K562 (cell line): ENCODE data around the gene ITGB5. TPM values are rescaled to one million over a fixed set of nuclear protein-coding genes. Genes with fewer than 3 reads are reported as not detected.

Experiments
- ATAC-seq: fragments of 200-7000 bp; cut with Tn5 transposase; 3 replicates; pipeline ENCODE4 v1.9.1; 2020; ENCODE audit warnings: moderate library complexity
- BruUV-seq: library from RNA; stranded (reverse); fragments of 400-500 nt; replicated peaks from 2 replicates; lab custom pipeline; 2021; lab: Mats Ljungman, UMichigan
- CTCF ChIA-PET: fragments of 300-600 bp; formaldehyde crosslinking; extraction: SDS; loops from one replicate; lab custom pipeline; 2021; ENCODE audit warnings: low intra/inter-chr PET ratio; lab: Yijun Ruan, JAX
- POLR2A ChIA-PET: fragments of 300-600, 350-650 bp; sonication (Branson Sonifier 250); formaldehyde crosslinking; extraction: SDS; loops from one replicate; lab custom pipeline; 2021; ENCODE audit warnings: antibody characterized with exemption, inconsistent platforms; lab: Yijun Ruan, JAX
- DNase-seq, 4 experiments: peaks; one replicate each; pipeline versions ENCODE4 v3.0.0 to v3.0.0-alpha.2; 2011 to 2018; ENCODE audit warnings: low spot score in 3 of 4, mixed read lengths in 3 of 4; ENCODE audit errors: extremely low read depth in 1 of 4
- FAIRE-seq: peaks from 2 replicates; lab custom pipeline; 2011; peaks lifted over from hg19 to GRCh38; lab: Jason Lieb, UNC
- H2AFZ ChIP-seq: 2 replicates; pipeline ENCODE4 v1.6.0; 2011; ENCODE audit warnings: low read depth, low read length, control low read depth, inconsistent platforms
- H3K27ac ChIP-seq: fragments of 200-600 bp; 3 replicates; pipeline ENCODE4 v1.8.0; 2011; ENCODE audit warnings: low read depth, mild to moderate bottlenecking, control low read depth, inconsistent platforms, low read length, moderate library complexity, mixed read lengths; ENCODE audit errors: extremely low read depth
- H3K27me3 ChIP-seq, 2 experiments: fragments of 300-600 bp in 1 of 2; 2 replicates in 1 of 2; 3 replicates in 1 of 2; pipeline versions ENCODE4 v1.6.0 to v1.8.0; 2011; ENCODE audit warnings: inconsistent platforms in 2 of 2, low read length in 2 of 2, mild to moderate bottlenecking in 1 of 2, mixed read lengths in 1 of 2, moderate library complexity in 1 of 2; ENCODE audit not compliant: control insufficient read depth in 2 of 2, insufficient read depth in 2 of 2
- H3K36me3 ChIP-seq: fragments of 300-600 bp; 3 replicates; pipeline ENCODE4 v1.8.0; 2011; ENCODE audit warnings: mild to moderate bottlenecking, low read length, inconsistent platforms; ENCODE audit not compliant: control insufficient read depth, insufficient read depth
- H3K4me1 ChIP-seq, 2 experiments: fragments of 200-600 bp in 1 of 2; replicated peaks in 1 of 2; 2 replicates in 1 of 2; 3 replicates in 1 of 2; pipeline versions ENCODE4 v1.5.1 to v1.8.0; 2011; ENCODE audit warnings: inconsistent platforms in 2 of 2, low read length in 2 of 2, mild to moderate bottlenecking in 1 of 2, mixed read lengths in 1 of 2, moderate library complexity in 1 of 2; ENCODE audit not compliant: control insufficient read depth in 2 of 2, insufficient read depth in 2 of 2
- H3K4me2 ChIP-seq: 2 replicates; pipeline ENCODE4 v1.6.1; 2011; ENCODE audit warnings: low read length, control low read depth, inconsistent platforms, mixed read lengths; ENCODE audit not compliant: insufficient read depth
- H3K4me3 ChIP-seq: fragments of 200-600 bp; sonication (generic), shearing (Covaris generic); 2 replicates; pipeline ENCODE4 v1.5.1; 2016; ENCODE audit warnings: control low read depth, inconsistent platforms
- H3K79me2 ChIP-seq: fragments of 200-600 bp; 3 replicates; pipeline ENCODE4 v1.8.0; 2011; ENCODE audit warnings: low read length, inconsistent platforms; ENCODE audit not compliant: control insufficient read depth, insufficient read depth
- H3K9ac ChIP-seq, 2 experiments: 2 replicates each; pipeline versions ENCODE4 v1.6.0 to v1.6.1; 2011; ENCODE audit warnings: low read depth in 2 of 2, low read length in 2 of 2, control low read depth in 1 of 2, inconsistent platforms in 1 of 2, mild to moderate bottlenecking in 1 of 2, mixed read lengths in 1 of 2; ENCODE audit not compliant: insufficient read depth in 1 of 2
- H3K9me1 ChIP-seq: one replicate; pipeline ENCODE4 v1.6.0; 2011; ENCODE audit warnings: inconsistent platforms, mild to moderate bottlenecking, low read length, moderate library complexity; ENCODE audit not compliant: control insufficient read depth, insufficient read depth
- H3K9me3 ChIP-seq: replicated peaks from 2 replicates; pipeline ENCODE4 v1.5.1; 2011; ENCODE audit warnings: low read depth, low read length, inconsistent platforms; ENCODE audit not compliant: control insufficient read depth, insufficient read depth
- H4K20me1 ChIP-seq: replicated peaks from 2 replicates; pipeline ENCODE4 v1.6.1; 2011; ENCODE audit warnings: low read length, inconsistent platforms, mixed read lengths; ENCODE audit not compliant: control insufficient read depth, insufficient read depth
- KHSRP ChIP-seq: fragments of 450-650 bp; IDR thresholded peaks from 2 replicates; pipeline ENCODE4 v1.6.1; 2017
- NCOA4 ChIP-seq: fragments of 450-650 bp; IDR thresholded peaks from 2 replicates; pipeline ENCODE4 v1.6.1; 2018; ENCODE audit warnings: mild to moderate bottlenecking; ENCODE audit not compliant: partially characterized antibody
- NR3C1 ChIP-seq: sonication (generic); formaldehyde crosslinking; IDR thresholded peaks from 2 replicates; pipeline ENCODE4 v1.8.1; 2022; ENCODE audit warnings: missing genetic modification reagents
- PKNOX1 ChIP-seq: fragments of 450-650 bp; IDR thresholded peaks from 2 replicates; pipeline ENCODE4 v1.6.1; 2016
- RAD21 ChIP-seq, 2 experiments: fragments of 250-450 bp in 1 of 2; fragments of 450-650 bp in 1 of 2; sonication (Bioruptor Pico) in 1 of 2; formaldehyde crosslinking in 1 of 2; IDR thresholded peaks in 1 of 2; conservative IDR thresholded peaks in 1 of 2; 2 replicates each; pipeline versions ENCODE4 v1.4.0 to v1.8.0; 2020 to 2022; ENCODE audit warnings: mild to moderate bottlenecking in 2 of 2, moderate library complexity in 1 of 2
- ZMIZ1 ChIP-seq, 2 experiments: fragments of 150-350 bp in 1 of 2; IDR thresholded peaks; 2 replicates each; pipeline ENCODE4 v1.6.1; 2012 to 2016; ENCODE audit warnings: low read depth in 2 of 2, low read length in 2 of 2, mild to moderate bottlenecking in 1 of 2, moderate library complexity in 1 of 2
- ZNF124 ChIP-seq: sonication (generic); formaldehyde crosslinking; IDR thresholded peaks from 2 replicates; pipeline ENCODE4 v1.8.1; 2022; ENCODE audit warnings: missing genetic modification reagents
- ZNF239 ChIP-seq: fragments of 250-450 bp; sonication (Bioruptor Pico); IDR thresholded peaks from 2 replicates; pipeline ENCODE4 v1.4.0; 2020; ENCODE audit warnings: mild to moderate bottlenecking
- WGBS: fragments of 100-300 bp; shearing (Covaris generic); methylation state at CpG from one replicate; pipeline ENCODE4 v1.1.6; 2016; ENCODE audit warnings: low coverage, mixed read lengths; ENCODE audit not compliant: insufficient coverage; ENCODE audit errors: missing lambda C conversion rate; 5-methylcytosine and 5-hydroxymethylcytosine counted together
- in situ Hi-C: fragments of 300-500 bp; cut with MboI; formaldehyde crosslinking; loops from 4 replicates; pipeline ENCODE4 v1.15.0; 2018; ENCODE audit warnings: inconsistent platforms, mixed read lengths
- intact Hi-C: fragments of 100-400 bp; cut with micrococcal nuclease; formaldehyde crosslinking; loops from 2 replicates; pipeline ENCODE4 v1.14.2; 2022
- polyA plus RNA-seq, 8 experiments: library from polyadenylated mRNA; depleted of rRNA in 4 of 8; stranded (reverse) in 5 of 8; unstranded in 3 of 8; fragments of >200 nt; fragmentation: Nextera tagmentation in 2 of 8; fragmentation: Illumina TruSeq in 1 of 8; extraction: Ambion mirVana in 2 of 8; extraction: Trizol in 1 of 8; gene quantifications; 2 replicates each; pipeline versions ENCODE4 v1.2.1 to v1.2.3, GENCODE V29; 2011 to 2014; ENCODE audit warnings: inconsistent platforms in 1 of 8, missing spikeins in 1 of 8
- total RNA-seq, 7 experiments: library from RNA; depleted of rRNA in 6 of 7; stranded (reverse); fragments of >200 nt in 6 of 7; fragmentation: Illumina TruSeq in 2 of 7; extraction: Trizol in 2 of 7; gene quantifications; 2 replicates each; pipeline versions ENCODE4 v1.2.1 to v1.2.3, GENCODE V29; 2011 to 2021; ENCODE audit warnings: low replicate concordance in 1 of 7

The ITGB5 gene
- total and polyA plus RNA-seq, 9 of the 15 experiments (the other 6 are each of a cell fraction or from before 2014, with no cell fraction given): 1.7 to 46.8 (median 9.9) TPM

GRCh38 chr3:124780356-124780755 is 106.8 kb downstream of the ITGB5 start (continued):
- TF ChIP-seq RAD21 (CRISPR knock-in tag; conservative IDR thresholded peaks at IDR 0.05 in 1 of 2, IDR thresholded peaks at IDR 0.05 in 1 of 2): no peak
- TF ChIP-seq NR3C1 (CRISPR knock-in tag): no peak
- no peak for TF ChIP-seq NCOA4
- no peak for TF ChIP-seq ZMIZ1 (IDR thresholded peaks at IDR 0.05; ENCODE audit: low read depth in 2 of 2, low read length in 2 of 2)
- TF ChIP-seq KHSRP: no peak
- no peak for TF ChIP-seq ZNF124
- TF ChIP-seq ZNF239 (CRISPR knock-in tag): no peak

GRCh38 chr3:124779751-124780191 is 107.4 kb downstream of the ITGB5 start:
- BruUV-seq: no TSS peak
- no peaks in the 10 kb centered on the region; a peak in 1 of 5 replicates for H3K27me3 ChIP-seq
- H4K20me1 ChIP-seq: peaks cover 13% of the 10 kb centered on the region; the same call in 1 of the 2 replicates
- no peaks in the 10 kb centered on the region for H3K36me3 ChIP-seq
- TF ChIP-seq KHSRP (no peak), PKNOX1 (no peak)
- ChIA-PET POLR2A (no interaction called here), CTCF (no interaction called here)
- FAIRE-seq (no peak), DNase-seq (no peak), ATAC-seq (no peak)
- H3K4me1 ChIP-seq: no peaks in the 10 kb centered on the region; a peak in 1 of 5 replicates
- no peaks in the 10 kb centered on the region for H3K79me2 ChIP-seq
- no peak overlapping the region for H3K27ac ChIP-seq
- intact Hi-C loops: no loop called here
- no peaks in the 10 kb centered on the region for H3K9me3 ChIP-seq
- H3K9ac ChIP-seq: no peak overlapping the region
- WGBS: 83% methylated on average over 1 of the region's 9 CpGs
- no peak overlapping the region for H3K4me2 ChIP-seq
- in situ Hi-C loops: no loop called here
- no peak overlapping the region for H2AFZ ChIP-seq
- no peaks in the 10 kb centered on the region for H3K9me1 ChIP-seq
- H3K4me3 ChIP-seq: no peak overlapping the region
